HG03159 (cell line): ENCODE data around the gene VPS13C.
A peak's percentile ranks its signal among the peaks of the same experiment; 100 is the strongest.

Experiments used
- ATAC-seq: cut with Tn5 transposase; IDR thresholded peaks from one replicate; pipeline ENCODE4 v1.9.1; 2021; ENCODE audit warnings: mild to moderate bottlenecking, moderate library complexity; ENCODE audit not compliant: unreplicated experiment

VPS13C gene, protein sequence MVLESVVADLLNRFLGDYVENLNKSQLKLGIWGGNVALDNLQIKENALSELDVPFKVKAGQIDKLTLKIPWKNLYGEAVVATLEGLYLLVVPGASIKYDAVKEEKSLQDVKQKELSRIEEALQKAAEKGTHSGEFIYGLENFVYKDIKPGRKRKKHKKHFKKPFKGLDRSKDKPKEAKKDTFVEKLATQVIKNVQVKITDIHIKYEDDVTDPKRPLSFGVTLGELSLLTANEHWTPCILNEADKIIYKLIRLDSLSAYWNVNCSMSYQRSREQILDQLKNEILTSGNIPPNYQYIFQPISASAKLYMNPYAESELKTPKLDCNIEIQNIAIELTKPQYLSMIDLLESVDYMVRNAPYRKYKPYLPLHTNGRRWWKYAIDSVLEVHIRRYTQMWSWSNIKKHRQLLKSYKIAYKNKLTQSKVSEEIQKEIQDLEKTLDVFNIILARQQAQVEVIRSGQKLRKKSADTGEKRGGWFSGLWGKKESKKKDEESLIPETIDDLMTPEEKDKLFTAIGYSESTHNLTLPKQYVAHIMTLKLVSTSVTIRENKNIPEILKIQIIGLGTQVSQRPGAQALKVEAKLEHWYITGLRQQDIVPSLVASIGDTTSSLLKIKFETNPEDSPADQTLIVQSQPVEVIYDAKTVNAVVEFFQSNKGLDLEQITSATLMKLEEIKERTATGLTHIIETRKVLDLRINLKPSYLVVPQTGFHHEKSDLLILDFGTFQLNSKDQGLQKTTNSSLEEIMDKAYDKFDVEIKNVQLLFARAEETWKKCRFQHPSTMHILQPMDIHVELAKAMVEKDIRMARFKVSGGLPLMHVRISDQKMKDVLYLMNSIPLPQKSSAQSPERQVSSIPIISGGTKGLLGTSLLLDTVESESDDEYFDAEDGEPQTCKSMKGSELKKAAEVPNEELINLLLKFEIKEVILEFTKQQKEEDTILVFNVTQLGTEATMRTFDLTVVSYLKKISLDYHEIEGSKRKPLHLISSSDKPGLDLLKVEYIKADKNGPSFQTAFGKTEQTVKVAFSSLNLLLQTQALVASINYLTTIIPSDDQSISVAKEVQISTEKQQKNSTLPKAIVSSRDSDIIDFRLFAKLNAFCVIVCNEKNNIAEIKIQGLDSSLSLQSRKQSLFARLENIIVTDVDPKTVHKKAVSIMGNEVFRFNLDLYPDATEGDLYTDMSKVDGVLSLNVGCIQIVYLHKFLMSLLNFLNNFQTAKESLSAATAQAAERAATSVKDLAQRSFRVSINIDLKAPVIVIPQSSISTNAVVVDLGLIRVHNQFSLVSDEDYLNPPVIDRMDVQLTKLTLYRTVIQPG (N-terminal part only)

DNA sequence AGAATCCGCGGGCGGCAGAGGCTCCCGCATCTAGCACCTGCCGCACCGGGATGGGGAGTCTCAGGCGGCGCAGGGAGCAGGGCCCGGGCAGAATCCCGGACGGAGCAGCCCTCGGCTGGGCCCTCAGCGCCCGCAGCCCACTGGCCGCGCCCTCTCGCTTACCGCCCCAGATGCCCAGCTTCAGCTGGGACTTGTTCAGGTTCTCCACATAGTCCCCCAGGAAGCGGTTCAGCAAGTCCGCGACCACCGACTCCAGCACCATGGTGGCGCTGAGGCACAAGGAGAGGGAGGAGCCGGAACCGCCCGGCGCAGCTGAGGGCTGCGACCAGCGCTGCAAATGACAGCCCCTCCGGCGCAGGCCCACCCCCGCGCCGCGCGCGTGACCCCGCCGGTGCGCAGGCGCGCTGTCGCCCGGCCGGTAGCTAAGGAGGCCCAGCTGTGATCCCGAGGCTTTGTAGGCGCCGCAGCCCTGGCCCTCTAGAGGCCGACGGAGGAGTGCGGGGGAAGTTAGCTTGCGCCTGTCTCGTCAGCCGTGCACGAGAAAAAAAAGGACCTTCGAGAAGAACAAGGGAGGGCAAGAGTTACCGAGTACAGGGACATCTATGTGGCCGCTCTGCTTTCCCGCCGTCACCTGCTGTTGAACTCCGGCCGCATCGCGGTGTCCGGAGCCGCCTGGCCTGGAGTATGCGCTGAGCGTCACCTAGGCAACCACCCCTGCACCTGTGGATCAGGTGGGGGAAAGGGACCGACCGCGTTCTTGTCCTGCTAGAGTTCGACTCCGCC, at the start of gene VPS13C:
TSS of gene VPS13C (minus strand) at position 335 of the 783 bp plus-strand sequence. CDS start at position 262, 73 bp downstream.
- peak; percentile 77 for ATAC-seq

DNA sequence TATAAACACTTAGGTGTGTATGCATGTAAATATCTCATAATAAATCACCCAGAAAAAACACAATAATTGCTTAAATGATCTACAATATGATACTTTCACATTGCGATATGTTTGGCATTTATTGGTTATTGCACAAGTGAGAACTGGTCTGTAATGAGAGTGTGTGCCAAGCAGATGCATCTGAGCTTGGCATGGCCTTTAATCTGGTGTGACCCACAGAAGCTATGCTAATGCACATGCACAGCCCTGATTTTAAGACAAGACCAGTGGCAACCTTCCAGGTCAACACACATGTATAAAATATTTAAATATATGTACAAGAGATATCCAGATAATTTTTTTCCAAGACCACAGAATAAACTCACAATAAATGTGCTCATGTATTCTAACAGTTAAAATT, 49.2 kb upstream of the VPS13C start:
- ATAC-seq = no peak

DNA sequence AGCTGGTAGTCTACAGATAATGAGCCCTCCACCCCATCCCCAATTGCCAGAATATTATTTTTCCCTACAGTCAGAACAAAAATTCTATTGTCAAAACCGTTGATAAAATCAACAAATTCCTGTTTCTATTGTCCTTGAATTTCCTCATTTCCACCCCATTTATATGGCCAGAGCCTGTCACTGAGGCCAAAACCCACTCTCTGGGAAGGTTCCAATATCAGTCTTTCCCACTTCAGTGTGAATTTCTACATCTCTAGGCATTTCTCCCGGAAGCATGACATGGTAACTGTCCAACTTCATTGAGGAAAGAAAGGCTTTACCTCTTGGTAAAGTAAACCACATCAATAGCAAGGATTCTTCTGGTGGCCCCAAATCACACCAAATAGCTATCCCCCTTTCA, 48.2 kb upstream of the VPS13C start:
- ATAC-seq = no peak

DNA sequence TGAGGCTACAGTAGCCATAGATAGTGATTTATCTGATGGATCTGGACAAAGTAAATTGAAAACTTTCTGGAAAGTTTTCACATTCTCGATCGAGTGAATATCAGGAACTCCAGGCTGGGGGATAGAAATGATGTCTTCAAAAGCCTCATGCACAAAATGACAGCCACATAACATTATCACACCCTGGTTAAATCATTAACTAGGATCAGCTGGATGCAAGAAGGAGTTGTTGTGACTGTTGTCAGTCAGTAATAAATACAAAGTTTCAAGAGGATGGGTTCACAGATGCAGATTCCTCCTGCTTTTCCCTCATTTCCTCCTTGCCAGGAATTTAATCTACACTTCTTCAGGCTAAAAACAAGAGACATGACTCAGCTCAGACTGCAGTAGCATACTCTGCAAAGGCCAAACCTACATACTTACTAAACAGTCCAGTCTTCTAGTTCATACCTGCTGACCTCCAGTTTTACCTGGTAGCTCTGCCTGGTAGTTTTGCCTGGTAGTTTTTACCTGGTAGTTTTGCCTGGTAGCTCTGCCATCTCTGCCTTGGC, 47.4 kb upstream of the VPS13C start:
- no peak for ATAC-seq

DNA sequence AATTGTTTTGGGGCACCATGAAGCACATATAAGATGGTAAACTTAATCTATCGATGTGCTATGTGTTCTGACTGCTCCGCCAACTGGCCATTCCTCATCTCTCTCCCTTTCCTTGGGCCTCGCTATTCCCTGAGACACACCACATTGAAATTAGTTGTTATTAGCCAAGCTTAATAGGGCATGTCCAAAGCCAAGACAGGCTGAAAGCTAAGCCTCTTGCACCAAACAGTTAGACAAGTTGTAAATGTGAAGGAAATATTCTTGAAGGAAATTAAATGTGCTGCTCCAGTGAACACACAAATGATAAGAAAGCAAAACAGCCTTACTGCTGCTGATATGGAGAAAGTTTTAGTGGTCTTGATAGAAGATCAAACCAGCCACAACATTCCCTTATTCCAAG, 45.8 kb upstream of the VPS13C start:
- no peak for ATAC-seq

DNA sequence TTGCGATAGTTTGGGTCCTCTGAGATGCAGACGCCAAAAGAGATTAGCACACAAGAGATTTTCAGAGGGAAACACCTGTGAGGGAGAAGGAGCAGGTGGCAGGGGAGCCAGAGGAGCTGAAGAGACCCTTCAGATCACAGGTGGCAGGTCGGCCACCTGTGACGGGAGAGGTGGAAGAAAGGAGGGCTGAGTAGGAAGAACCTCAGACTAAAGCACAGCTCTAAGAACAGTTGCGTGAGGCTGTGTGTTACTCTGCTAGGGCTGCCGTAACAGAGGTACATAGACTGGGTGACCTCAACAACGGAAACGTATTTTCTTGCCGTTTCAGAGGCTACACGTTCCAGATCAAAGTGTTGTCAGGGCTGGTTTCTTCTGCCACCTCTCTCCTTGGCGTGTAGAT, 45.0 kb upstream of the VPS13C start:
- ATAC-seq = no peak

DNA sequence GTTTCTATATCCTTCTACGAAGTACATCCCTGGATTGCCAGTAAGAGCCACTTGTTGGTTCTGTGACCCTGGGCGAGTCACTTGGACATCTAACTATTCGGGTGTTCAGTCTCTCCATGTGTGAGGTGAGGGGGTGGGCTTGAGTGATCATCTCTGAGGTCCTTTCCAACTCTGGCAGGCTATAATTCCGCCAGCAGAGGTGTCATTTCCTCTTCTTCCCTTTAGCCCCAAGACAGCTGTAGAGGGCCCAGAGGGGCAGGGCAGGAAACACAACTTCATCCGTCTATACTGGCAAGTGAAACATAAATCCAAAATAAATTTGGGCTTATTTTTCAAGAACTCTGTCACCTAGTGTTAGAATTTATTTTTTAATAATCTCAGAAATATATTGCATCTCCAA, 44.6 kb upstream of the VPS13C start:
- no peak for ATAC-seq

DNA sequence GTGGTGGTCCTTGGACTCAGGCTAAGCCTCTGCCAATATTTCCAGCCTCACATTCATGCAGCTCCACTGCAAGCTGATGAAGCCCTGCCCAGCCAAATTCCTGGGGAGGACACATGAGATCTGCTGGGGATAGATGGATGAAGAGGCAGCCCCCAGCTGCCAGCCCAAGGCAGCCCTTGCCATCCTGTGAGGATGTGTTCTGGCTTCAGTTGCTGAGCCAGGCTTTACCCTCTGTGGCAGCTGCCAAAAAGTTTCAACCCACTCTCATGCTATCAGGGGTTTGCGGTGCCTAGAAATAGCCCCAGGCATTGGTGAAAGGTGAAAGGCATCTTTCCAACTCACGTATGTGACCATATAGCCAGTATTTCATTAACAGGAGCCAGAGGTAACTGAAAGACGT, 44.2 kb upstream of the VPS13C start:
- no peak for ATAC-seq

DNA sequence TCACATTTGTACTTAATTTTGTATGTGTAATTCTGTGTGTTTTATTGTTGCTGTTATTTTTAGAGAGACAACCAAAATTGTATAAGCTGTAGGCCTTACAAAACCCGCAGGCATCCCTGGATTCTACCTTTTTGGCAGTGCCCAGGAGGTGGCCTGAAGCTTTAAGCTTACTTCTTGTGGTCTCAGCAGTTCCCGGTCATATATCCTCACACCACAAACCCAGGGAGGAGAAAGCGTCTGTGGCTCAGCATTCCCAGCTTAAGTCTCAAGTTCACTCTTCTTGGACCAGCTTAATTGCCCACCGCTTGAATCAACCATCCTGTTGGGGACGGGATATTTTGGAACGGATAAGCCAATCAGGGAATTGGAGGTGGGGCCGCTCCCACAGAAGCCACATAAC, 43.2 kb upstream of the VPS13C start:
- no peak for ATAC-seq

DNA sequence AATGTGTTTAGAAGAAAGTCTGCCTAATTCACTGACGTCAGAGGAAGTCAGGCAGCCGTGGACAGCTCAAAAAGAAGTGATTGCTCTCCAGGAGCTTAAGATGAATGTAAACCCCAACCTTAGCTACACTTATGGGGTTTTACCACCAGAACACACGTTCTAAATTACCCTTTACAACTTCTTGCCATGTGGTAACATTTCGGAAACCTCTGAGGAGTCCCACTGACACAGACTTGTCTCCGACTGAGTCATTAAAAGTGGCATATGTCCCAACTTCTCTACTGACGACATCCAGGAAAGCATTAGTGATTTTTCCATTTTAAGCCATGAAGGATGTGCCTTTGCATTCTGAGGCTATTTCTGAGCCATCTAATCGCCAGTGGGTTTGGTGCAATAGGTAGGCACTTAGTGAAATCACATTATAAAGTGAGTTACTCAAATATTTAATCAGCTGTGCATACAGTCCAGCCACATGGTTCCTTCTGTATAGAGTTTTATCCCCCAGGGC, 38.9 kb upstream of the VPS13C start:
- ATAC-seq = no peak

DNA sequence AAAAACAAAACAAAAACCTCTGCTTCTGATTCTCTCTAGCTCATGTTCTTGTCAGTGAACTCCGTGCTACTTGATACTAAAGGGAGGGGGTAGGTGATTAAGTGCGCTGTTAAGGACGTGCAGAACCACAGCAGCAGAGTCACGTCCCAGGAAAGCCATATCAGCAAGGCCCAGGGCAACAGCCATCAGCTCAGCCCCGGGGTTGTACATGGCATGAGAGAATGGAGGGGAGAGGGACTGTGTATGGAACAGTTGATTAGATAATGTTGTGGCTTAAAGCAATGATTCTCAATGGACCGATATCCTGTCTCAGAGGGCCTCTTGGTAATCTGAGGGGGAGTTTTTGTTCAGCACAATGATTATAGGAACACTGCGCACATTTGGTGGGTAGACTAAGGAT, 34.1 kb upstream of the VPS13C start:
- ATAC-seq = no peak

DNA sequence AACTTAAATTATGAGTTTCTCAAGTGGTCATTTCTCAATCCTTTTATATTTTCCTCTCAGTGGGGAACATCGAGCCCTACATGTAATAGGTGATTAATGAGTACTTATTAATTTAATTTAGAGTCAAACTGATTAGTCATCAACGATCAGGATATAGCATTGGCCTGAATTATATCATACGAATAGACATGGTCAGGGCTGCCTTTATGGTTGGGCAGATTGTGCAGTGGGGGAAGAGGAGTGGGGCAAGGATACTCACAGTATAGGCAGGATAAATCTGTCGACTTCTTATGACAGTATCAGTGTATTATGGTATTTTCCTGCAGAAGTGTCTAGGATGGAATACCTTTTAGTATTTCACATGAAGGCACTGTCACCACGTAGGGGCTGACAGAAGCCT, 33.6 kb upstream of the VPS13C start:
- ATAC-seq = no peak

DNA sequence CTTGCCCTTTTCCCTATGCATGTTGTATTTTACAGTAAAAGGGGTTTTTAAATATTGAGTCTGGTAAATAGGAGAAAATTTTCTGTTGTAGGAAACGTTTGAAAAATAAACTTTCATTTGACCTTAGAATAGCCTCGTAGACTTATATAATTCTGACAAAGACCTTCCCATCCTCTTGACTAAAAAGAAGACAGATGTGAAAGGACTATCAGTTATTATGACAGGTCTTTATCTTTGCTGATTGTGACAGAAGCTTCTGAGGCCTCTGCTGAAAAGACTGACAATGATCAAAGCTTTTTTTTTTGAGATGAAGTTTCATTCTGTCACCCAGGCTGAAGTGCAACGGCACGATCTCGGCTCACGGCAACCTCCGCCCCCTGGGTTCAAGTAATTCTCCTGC, 30.7 kb upstream of the VPS13C start:
- no peak for ATAC-seq

DNA sequence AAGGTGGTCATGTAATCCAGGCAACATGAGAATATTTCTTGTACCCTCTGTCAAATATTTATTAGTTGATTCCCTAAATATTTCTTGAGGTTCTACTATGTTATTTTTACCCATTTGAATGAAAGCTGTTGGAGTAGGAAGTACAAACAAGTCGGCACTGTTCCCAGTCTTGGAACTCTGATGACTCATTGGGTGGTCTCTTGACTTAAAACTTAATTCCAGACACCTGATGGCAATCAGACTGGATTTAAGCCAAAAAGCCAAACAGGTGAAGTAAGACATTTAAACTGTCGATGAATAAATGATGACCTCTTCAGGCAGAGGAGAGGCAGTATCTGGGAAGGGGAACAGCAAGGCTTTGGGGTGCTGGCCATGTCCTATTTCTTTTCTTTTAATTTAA, 29.4 kb upstream of the VPS13C start:
- ATAC-seq = no peak

DNA sequence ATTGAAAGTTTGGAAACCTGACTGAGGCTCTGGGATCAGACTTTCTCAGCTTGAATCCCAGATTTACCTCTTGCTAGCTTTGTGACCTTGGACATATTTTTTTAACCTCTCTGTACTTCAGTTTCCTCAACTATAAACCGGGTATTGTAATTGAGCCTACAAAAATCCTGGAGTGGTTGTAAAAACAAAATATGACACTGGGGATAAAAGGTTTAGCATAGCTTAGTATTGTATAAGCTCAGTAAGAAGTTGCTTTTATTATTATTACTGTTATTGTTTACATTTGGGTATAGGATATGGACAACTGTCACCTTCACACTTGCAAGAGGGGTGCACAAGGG, 28.1 kb upstream of the VPS13C start:
- no peak for ATAC-seq

DNA sequence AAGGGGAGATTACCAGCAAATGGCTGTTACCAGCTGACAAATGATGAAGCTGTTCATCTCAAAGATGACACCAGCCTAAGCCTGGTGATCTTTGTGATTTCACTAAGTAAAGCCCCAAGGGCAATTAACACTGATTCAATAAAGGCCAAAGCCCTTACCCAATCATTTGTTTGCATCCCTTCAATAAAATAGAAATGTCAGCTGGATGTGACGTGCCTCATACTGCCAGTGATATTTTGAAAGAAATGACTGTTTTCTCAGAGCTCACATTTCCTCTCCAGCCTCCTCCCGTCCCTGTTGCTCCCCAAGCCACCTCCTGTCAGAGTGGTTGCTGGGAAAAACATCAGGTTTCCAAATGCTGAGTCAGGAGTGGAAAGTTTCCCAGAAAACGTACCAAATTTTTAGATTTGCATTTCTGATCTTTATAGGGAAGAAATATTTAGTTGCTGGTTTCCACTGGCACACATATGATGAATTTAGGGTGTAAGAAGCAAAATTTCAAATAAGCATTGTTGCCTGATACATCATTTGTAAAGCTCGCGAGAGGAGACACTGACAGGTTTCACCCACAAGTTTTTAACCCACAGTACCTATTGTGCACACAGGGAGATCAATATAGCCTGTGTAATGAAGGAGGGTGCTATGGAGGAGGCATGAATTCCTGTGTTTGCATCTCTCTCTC, 27.6 kb upstream of the VPS13C start:
- no peak for ATAC-seq

DNA sequence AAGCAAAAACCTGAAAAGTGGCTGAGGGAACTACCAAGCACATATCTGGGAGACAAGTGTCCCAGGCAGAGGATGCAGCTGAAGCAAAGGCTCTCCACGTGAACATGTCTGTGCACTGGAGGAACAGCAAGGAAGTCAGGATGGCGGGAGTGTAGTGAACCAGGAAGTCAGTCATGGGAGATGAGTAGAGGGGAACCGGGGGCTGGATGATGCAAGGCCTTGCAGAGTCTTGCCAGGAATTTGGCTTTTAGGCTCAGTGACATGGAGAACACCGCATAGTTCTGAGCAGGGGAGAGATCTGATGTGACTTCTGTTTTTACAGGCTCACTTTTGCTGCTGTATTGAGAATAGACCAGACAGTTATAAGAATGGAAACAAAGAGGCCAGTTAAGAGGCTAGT, 25.5 kb upstream of the VPS13C start:
- ATAC-seq = no peak

DNA sequence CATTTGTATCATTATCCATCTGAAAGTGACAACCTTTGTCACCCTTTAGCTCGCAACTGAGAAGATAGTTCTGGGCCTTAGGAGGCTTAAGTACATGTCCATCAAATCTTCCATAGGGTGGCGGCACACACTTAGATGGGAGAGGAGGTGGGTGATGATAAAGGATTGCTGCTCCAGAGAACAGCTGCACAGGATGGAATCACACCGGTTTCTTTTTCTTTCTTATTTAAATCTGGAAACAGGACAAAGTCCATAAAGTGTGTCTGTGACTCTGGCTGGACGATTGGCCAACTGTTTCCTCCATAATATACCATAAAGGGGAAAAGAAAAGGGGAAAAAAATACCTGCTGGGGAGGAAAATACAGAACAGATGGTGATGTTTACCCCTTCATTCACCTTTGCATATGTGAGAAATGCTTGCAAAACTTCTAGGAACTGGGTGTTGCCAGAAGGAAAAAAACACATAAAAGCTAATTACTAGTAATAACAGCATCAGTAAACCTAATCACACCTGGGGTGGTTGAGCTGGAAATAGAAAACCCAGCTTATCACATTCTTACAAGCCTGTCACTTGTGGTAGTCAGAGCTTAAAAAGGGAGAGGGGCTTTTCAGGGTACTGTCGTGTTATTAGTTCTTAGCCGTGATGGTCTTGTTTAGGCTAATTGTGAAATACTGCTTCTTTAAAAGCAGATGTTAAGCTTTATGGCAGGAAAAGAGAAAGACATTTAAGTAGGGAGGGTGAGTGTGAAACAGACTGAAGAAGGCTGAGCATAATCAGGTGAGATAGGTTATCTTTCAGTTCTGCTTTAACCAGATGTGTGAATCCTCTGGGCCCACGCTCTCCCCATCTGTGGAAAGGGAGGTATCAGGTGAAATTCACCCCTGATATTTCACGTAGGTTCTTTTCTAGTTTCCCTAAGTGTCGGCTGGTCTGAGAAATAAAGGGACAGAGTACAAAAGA, 23.2 kb upstream of the VPS13C start:
- no peak for ATAC-seq
